ENCODE measurements around the gene DLG2.

GRCh38 chr11:85440273-85440672, 186.9 kb downstream of the DLG2 start:
- TF ChIP-seq CTCF (IDR thresholded peaks at IDR 0.05), result no peak
- TF ChIP-seq POLR2A (IDR thresholded peaks at IDR 0.05), result no peak
- no peak for TF ChIP-seq POLR2AphosphoS5 (IDR thresholded peaks at IDR 0.05)
